ENCODE data around the gene PLA2G2D.

DNA sequence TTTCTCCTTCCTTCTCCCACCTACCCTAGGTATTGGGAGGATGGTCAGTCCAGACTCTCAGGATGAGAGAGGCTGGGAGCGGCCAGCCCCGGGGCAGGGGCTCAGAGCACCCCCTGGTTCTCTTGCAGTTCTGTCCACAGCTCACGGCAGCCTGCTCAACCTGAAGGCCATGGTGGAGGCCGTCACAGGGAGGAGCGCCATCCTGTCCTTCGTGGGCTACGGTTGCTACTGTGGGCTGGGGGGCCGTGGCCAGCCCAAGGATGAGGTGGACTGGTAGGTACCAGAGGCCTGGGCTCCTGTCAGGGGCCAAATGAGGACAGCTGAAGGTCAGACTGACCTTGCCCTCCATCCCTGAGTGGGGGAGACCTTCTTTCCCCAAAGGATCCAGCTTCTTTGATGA, 24.0 kb upstream of the PLA2G2D start:
- TF ChIP-seq EZH2 (IDR thresholded peaks at IDR 0.05) = no peak
- TF ChIP-seq, protein P1, sequence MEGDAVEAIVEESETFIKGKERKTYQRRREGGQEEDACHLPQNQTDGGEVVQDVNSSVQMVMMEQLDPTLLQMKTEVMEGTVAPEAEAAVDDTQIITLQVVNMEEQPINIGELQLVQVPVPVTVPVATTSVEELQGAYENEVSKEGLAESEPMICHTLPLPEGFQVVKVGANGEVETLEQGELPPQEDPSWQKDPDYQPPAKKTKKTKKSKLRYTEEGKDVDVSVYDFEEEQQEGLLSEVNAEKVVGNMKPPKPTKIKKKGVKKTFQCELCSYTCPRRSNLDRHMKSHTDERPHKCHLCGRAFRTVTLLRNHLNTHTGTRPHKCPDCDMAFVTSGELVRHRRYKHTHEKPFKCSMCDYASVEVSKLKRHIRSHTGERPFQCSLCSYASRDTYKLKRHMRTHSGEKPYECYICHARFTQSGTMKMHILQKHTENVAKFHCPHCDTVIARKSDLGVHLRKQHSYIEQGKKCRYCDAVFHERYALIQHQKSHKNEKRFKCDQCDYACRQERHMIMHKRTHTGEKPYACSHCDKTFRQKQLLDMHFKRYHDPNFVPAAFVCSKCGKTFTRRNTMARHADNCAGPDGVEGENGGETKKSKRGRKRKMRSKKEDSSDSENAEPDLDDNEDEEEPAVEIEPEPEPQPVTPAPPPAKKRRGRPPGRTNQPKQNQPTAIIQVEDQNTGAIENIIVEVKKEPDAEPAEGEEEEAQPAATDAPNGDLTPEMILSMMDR (IDR thresholded peaks at IDR 0.05) = no peak
